GM19023 (cell line): ENCODE data around the gene GABRD.

Experiments
- ATAC-seq: cut with Tn5 transposase; IDR thresholded peaks from one replicate; pipeline ENCODE4 v1.9.1; 2021; ENCODE audit warnings: mild to moderate bottlenecking, moderate library complexity; ENCODE audit not compliant: unreplicated experiment

GABRD gene

GRCh38 chr1:1984560-1985070 is 34.5 kb upstream of the GABRD start:
- no peak for ATAC-seq

- no peak for ATAC-seq
Observed at GRCh38 chr1:1985375-1986050, 33.6 kb upstream of the GABRD start.

GRCh38 chr1:1986451-1987141 is 32.5 kb upstream of the GABRD start:
- ATAC-seq: no peak

GRCh38 chr1:1987142-1987510 is 32.0 kb upstream of the GABRD start:
- ATAC-seq: no peak

- no peak for ATAC-seq
Observed at GRCh38 chr1:1988061-1988945, 30.8 kb upstream of the GABRD start.

- no peak for ATAC-seq
Observed at GRCh38 chr1:1989102-1989542, 30.0 kb upstream of the GABRD start.

- ATAC-seq: no peak
Observed at GRCh38 chr1:1989789-1990188, 29.4 kb upstream of the GABRD start.

GRCh38 chr1:1990222-1990621 is 28.9 kb upstream of the GABRD start:
- ATAC-seq: no peak

- no peak for ATAC-seq
Observed at GRCh38 chr1:1994536-1994935, 24.6 kb upstream of the GABRD start.

- ATAC-seq: no peak
Observed at GRCh38 chr1:1996207-1996651, 22.9 kb upstream of the GABRD start.

GRCh38 chr1:1997576-1997975 is 21.6 kb upstream of the GABRD start:
- ATAC-seq: no peak

- no peak for ATAC-seq
Observed at GRCh38 chr1:2000432-2000831, 18.7 kb upstream of the GABRD start.

GRCh38 chr1:2000850-2001249 is 18.3 kb upstream of the GABRD start:
- no peak for ATAC-seq

- ATAC-seq: no peak
Observed at GRCh38 chr1:2001773-2002411, 17.3 kb upstream of the GABRD start.

- ATAC-seq: no peak
Observed at GRCh38 chr1:2003541-2004131, 15.5 kb upstream of the GABRD start, which contains the start of gene CFAP74. Gene CFAP74, minus strand, starts transcription at chr1:2003786. Its CDS starts 12,830 bp downstream, at chr1:1990956.

- ATAC-seq: no peak
Observed at GRCh38 chr1:2004856-2005255, 14.3 kb upstream of the GABRD start.

GRCh38 chr1:2009101-2010053 is 9.8 kb upstream of the GABRD start:
- ATAC-seq: no peak

GRCh38 chr1:2014181-2014580 is 5.0 kb upstream of the GABRD start:
- no peak for ATAC-seq
